NOMO-1 treated with dmso at 0.1 percent for 144 hours (cell line): ENCODE measurements around the gene LPO.

Experiments used
- DNase-seq: peaks from one replicate; lab custom pipeline; 2025; ENCODE audit not compliant: unreplicated experiment; lab: John Stamatoyannopoulos, UW

LPO gene

DNA sequence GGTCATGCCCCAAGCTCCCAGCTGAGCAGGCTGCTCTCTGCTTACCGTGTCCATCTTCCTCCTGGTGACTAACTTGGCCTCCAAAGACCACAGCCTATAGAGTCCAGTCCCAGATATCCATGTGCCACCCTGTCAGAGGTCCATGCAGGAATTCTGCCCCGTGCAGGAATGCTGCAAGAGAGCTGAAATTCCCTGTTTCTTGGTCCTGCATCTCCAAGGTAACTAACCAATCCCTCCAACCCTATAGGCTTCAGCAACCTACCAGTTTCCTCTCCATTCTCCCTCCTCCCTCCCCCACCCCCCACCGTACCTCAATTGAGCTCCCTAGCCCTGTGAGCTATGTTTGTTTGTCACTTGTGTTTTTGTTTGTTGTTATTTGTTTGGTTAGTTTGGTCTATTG, 9.7 kb upstream of the LPO start:
- DNase-seq: no peak

- no peak for DNase-seq
These were observed 9.0 kb upstream of the LPO start for GRCh38 chr17:58229384-58229783.

GRCh38 chr17:58229881-58230280, 8.5 kb upstream of the LPO start:
- no peak for DNase-seq

DNA sequence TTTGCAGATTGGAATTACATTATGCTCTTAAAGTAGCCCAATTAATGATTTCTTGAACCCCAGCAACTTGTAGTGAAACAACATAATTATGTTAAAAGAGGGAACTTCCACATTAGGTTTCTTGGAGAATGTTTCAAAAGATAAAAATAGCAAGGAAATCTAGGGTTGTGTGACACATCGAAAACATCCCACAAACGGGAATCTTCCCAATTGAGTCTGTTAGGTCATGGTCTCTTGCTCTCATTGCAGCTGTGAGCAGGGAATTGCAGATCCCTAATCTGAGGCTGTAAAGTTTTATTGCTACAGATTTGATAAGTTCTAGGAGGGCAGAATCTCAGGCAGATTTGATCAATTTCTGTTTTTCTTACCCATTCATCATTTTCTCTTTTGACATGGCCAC, 6.7 kb upstream of the LPO start:
- no peak for DNase-seq

GRCh38 chr17:58232707-58233156, 5.7 kb upstream of the LPO start:
- DNase-seq: peak; percentile 79

DNA sequence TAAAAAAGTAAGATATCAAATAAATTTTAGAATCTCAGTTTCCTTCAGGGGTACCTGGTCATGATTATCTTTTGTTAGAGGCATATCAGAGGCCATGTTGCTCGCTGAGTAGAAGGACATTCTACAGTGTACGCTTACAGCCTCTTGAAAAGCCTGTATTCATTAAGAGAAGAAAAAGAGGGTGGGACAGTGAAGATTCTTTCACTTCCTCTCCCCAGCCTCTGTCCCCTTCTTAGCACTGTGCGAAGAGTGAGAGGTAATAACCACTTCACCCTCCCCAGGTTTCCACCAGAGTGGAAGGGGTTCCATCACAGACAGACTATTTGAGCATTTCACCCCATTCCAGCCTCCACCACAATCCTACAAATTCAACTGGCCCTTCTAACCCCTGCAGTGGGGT, 4.8 kb upstream of the LPO start:
- peak; percentile 49 for DNase-seq

DNA sequence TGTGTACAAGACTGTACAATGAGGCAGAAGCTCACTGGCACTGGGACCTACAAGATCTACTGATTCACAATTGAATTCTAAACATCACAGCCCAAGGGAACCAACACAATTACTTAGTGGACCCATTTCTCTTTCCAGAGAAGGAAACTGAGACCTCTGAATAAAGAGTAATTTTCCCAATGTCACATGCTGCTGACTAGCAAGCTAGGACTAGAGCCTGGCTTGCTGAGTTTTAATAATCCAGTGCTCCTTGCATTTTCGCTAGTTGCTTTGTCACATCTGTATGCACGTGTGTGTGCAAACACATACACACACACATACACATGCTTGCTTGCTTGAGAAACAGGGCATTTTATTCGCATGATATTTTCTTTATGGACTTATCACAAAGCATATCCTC, 3.9 kb upstream of the LPO start:
- no peak for DNase-seq

GRCh38 chr17:58235821-58236220, 2.6 kb upstream of the LPO start:
- no peak for DNase-seq

DNA sequence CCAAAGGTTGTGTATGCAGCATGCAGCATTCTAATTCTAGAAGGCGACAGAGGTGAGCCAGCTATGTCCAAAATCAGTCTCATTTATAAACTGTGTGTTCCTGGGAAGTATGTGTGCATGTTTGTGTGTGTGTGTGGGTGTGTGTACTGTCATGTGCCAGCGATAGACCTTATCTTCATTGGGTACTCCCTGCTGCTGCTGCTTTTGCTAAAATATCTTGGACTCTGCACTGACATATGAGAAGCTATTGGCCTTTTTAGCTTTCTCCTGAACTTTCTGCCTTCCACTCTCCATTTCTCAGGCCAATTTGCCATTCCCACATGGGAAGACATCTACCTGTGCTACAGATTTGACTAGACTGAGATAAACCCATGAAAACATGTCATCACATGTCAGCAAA, 2.0 kb upstream of the LPO start:
- no peak for DNase-seq

DNA sequence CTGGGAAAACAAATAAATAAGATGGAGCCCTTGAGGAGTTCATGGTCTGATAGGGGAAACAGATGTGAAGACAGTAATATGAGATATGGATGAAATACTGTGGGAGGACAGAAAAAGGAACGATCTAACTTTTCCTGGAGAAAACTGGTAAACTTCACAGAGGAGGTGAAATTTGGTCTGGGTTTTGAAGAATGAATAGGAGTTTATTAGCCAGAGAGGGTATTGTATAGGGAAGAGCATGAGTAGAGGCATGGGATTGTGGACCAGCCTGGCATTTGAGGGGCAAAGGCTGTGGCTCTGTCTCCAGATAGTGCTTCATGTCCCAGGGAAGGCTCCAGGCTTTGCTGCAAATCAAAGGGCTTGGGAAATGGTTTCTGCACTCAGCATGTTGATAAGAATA, 1.6 kb downstream of the LPO start:
- no peak for DNase-seq

DNA sequence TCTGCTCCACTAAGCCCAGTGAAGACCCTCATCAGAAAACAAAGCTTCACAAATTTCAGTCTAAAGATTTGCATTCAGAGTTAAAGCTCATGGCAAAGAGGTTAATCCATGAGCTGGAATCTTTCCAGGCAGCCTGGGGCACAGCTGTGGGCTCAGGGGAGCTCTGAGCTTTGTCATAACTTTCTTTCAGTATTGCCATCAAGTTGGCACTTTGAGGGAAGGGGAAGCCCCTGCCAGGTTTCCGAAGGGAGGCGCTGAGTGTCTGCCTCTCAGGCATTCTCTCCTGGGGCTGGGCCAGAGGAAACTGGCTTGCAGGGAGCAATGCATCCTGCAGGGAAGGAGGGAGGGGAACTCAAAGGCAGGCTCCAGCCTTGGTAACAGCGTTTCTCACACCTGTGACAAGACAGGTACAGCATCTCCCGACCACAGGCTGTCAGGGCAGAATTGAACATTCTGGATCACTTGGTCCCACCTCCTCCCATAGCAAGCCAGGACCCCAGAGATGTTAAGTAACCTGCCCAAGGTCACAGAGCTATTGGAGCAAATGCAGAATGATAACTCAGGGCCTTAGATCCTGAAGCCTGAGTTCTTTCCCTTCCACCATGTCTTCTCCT, 3.9 kb downstream of the LPO start:
- DNase-seq: no peak

DNA sequence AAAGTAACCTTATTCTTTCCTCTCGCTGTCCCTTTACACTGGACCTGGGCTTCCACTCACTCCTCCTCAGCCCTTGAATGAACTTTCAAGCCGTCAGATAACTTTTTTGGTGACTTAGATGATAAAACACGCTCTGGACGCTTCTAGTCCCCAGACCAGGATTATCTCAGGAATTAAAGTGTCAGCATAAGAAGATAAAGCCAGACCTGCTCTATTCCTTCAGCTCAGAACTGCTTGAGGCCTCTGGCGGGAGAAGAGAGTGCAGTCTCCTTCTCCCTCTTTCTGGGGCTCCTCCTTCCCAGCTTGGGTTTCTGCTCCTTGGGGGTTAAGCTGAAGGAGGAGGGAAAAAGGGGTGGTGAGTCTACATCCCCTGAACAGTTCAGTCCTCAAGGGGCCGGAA, 6.6 kb downstream of the LPO start:
- no peak for DNase-seq

DNA sequence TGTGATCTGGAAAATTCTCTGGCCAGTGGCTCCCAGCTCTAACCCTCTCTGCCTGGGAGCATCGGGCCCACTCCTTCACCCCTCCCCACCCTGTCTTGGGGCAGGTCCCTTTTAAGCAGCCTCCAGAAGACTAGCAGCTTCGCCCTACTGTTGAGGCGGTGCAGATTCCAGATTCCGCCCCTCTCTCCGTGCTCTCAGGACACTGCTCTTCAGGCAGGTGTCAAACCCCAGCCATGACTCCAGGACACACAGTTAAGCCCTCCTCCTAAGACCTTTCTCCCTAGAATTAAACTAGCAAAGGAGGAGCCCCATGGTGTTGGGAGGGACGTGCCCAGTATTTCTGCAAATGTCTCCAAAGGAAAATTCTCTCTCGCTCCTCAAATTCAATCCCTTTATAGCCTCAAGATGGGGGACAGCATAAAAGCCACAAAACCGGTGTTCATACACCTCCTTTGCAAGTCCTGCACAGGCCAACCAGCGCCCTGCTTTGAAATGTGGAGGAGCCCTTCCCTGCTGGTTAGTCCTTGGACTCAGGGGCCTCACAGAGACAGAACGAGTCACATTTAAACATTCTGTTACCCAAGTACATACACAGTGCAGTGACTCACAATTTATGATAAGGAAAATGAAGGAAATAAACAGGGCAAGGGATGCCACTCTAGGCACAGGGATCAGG, 7.2 kb downstream of the LPO start:
- no peak for DNase-seq

DNA sequence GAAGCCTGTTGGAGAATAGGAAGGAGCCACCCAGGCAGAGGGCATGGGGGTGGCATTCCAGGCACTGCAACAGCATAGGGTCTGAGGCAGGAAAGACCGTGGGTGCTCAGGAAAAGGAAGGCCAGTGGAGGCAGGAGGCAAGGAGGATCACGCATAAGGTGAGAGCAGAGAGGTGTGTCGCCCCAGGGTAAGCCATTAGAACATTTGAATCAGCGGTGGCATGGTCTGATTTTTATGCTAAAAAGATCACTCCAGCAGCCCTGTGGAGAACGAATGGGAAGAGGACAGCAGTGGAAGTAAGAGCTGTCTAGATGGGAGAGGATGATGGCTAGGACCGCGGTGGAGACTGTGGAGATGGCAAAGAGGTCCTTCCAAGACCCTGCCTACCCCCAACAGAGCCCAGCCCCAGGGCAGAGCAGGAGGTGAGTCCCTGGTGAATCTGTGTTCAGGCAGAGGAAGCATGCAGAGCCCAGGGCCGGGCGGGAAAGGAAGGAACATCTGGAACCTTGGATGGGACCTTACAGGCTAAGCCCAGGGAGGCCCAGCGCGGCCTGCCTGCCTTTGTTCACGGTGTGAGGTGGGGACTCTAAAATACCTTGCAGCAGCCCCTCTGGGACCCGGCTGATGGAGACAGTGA, 7.8 kb downstream of the LPO start:
- DNase-seq: no peak

DNA sequence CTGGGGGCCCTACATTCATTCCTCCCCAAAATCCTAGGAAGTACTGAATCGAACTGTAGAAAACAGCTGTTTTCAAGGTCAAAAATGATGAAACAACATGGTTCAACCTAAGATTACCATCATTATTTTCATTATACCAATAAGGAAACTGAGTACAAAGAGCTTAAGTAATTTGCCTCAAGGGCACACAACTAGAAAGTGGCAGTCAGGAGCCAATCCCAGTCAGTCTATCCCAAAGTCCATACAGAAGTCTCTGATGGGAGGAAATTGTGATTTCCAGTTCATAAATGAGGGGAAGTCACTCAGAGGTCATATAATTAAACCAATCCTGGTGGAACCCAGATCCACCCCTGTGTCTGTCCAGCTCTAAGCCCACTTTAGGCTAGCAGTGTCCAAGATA, 8.4 kb downstream of the LPO start:
- no peak for DNase-seq

GRCh38 chr17:58247511-58248363, 9.4 kb downstream of the LPO start:
- no peak for DNase-seq

- DNase-seq: no peak
These were observed 10.5 kb downstream of the LPO start for GRCh38 chr17:58248955-58249269.

GRCh38 chr17:58249270-58250133, 11.1 kb downstream of the LPO start:
- DNase-seq: peak; percentile 53

GRCh38 chr17:58250344-58251011, 12.1 kb downstream of the LPO start:
- DNase-seq: no peak

GRCh38 chr17:58252141-58252540, 13.8 kb downstream of the LPO start:
- no peak for DNase-seq
